ENCODE results near the gene TLR10.

GRCh38 chr4:38800366-38800765 is 17.6 kb upstream of the TLR10 start:
- TF ChIP-seq CTCF (IDR thresholded peaks at IDR 0.05; ENCODE audit: poor library complexity, severe bottlenecking) (no peak), POLR2AphosphoS5 (IDR thresholded peaks at IDR 0.05) (no peak), EZH2 (IDR thresholded peaks at IDR 0.05; ENCODE audit: borderline replicate concordance, insufficient read depth, low read length, poor library complexity, severe bottlenecking) (no peak), MXI1 (conservative IDR thresholded peaks at IDR 0.05; ENCODE audit: poor library complexity, severe bottlenecking) (no peak), RAD21 (conservative IDR thresholded peaks at IDR 0.05) (no peak)
- TF ChIP-seq, protein P1, sequence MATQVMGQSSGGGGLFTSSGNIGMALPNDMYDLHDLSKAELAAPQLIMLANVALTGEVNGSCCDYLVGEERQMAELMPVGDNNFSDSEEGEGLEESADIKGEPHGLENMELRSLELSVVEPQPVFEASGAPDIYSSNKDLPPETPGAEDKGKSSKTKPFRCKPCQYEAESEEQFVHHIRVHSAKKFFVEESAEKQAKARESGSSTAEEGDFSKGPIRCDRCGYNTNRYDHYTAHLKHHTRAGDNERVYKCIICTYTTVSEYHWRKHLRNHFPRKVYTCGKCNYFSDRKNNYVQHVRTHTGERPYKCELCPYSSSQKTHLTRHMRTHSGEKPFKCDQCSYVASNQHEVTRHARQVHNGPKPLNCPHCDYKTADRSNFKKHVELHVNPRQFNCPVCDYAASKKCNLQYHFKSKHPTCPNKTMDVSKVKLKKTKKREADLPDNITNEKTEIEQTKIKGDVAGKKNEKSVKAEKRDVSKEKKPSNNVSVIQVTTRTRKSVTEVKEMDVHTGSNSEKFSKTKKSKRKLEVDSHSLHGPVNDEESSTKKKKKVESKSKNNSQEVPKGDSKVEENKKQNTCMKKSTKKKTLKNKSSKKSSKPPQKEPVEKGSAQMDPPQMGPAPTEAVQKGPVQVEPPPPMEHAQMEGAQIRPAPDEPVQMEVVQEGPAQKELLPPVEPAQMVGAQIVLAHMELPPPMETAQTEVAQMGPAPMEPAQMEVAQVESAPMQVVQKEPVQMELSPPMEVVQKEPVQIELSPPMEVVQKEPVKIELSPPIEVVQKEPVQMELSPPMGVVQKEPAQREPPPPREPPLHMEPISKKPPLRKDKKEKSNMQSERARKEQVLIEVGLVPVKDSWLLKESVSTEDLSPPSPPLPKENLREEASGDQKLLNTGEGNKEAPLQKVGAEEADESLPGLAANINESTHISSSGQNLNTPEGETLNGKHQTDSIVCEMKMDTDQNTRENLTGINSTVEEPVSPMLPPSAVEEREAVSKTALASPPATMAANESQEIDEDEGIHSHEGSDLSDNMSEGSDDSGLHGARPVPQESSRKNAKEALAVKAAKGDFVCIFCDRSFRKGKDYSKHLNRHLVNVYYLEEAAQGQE (IDR thresholded peaks at IDR 0.05; ENCODE audit: borderline replicate concordance), result no peak

All from neural cell (in vitro differentiated cells).